ENCODE results near the gene ADTRP.

DNA sequence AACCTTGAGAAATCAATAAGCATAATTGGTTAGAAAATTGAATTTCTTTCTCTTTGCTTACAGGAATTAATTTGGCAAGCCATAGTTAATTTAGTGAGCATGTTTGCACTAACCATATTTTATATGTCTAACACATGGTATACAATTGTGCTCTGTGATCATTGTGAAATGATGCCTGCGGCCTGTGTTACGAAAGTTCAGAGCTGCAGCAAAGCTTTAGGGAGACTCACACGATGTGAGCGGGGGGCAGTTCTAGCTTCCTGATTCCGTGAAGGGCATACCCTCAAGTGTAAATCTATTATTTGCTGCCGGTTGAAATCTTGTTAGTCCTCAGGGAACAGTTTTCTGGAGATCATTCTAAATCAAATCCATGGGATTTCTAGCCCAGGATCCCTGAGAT lies 25.5 kb upstream of the ADTRP start:
- TF ChIP-seq, protein P1, sequence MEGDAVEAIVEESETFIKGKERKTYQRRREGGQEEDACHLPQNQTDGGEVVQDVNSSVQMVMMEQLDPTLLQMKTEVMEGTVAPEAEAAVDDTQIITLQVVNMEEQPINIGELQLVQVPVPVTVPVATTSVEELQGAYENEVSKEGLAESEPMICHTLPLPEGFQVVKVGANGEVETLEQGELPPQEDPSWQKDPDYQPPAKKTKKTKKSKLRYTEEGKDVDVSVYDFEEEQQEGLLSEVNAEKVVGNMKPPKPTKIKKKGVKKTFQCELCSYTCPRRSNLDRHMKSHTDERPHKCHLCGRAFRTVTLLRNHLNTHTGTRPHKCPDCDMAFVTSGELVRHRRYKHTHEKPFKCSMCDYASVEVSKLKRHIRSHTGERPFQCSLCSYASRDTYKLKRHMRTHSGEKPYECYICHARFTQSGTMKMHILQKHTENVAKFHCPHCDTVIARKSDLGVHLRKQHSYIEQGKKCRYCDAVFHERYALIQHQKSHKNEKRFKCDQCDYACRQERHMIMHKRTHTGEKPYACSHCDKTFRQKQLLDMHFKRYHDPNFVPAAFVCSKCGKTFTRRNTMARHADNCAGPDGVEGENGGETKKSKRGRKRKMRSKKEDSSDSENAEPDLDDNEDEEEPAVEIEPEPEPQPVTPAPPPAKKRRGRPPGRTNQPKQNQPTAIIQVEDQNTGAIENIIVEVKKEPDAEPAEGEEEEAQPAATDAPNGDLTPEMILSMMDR (IDR thresholded peaks at IDR 0.05): no peak
- no peak for TF ChIP-seq POLR2AphosphoS5 (IDR thresholded peaks at IDR 0.05; ENCODE audit: insufficient read depth in 1 of 2, low read depth in 1 of 2)
